ENCODE data around the gene PWWP2B. TPM values are rescaled to one million over a fixed set of nuclear protein-coding genes. Genes with fewer than 3 reads are reported as not detected.

Gene PWWP2B
- polyA plus RNA-seq, 1 experiment, result 1.1 TPM

DNA sequence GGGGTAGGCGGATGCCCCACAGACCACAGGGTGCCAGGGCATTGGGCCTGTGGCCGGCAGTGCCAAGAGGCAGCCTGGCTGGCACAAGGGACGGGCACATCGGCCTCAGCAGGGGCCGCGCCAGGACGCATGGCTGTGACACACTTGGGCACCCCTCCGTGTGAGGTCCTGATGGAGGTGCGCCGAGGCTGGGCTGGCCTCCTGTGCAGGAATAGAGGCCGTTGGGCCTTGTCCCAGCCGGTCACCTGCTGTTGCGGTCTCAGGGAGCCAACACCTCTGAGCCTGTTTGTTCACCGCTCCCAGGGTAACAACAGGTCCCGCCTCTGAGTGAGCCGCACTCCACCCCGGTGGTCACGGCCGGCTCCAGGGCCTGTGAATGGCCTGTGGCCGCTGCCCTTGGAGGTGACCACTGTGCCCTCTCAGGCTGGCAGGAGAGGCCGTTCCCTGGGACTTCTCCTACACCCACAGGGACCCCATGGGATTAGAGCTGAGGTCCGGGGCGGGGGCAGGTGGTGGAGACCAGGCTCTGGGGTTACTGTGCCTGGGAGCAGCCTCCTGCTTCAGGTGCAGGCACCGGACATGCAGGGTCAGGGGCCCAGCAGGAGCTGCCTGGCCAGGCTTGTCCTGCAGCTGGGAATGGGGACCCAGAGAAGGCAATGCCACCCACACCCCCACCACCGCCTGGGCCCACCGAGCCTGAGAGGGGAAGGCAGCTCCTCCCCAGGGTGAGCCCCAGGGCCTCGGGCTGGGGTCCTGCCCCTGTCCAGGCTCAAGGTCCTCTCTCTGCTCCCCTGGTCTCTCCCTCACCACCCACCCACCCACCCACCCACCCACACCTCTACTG, 12.0 kb downstream of the PWWP2B start:
- Histone ChIP-seq H3K27me3 (ENCODE audit: control insufficient read depth, insufficient read depth, low read length) (no peaks in the 10 kb centered on the region), H3K27ac (ENCODE audit: low read depth, low read length) (no peak overlapping the region), H3K4me3 (ENCODE audit: low read depth, low read length) (no peak overlapping the region), H3K9me3 (ENCODE audit: control insufficient read depth, insufficient read depth, low read length) (no peaks in the 10 kb centered on the region; the same call in 1 of the 2 replicates)
- no peak for TF ChIP-seq CTCF (IDR thresholded peaks at IDR 0.05; ENCODE audit: low read depth, low read length)
- DNase-seq (ENCODE audit: low read depth, low spot score), result no peak
- ChIA-PET POLR2A (no interaction called here), CTCF (interaction anchor here (1.4 kb wide), 1 partner anchor 45 kb away, joined by 3 read pairs; no protein-coding TSS in a partner anchor)

DNA sequence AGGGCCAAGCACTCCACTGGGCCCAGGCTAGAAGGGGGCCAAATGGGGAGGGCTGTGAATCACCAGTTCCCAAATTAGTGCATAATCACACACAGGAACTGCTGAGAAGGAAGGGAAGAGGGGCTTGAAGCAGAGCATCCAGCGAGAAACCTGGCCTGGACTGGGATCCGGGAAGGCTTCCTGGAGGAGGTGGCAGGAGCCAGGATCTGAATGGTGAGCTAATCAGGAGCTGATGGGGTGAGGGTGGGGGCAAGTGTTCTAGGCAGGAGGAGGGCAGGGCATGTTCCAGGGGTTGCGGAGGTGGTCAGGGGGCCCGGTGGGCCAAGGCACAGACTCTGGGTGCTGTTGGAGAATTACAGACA, 12.6 kb downstream of the PWWP2B start:
- ChIA-PET CTCF (interaction anchor here (1.0 kb wide), 1 partner anchor 186 kb away, joined by 3 read pairs; no protein-coding TSS in a partner anchor), POLR2A (no interaction called here)
- H3K27me3 ChIP-seq (ENCODE audit: control insufficient read depth, insufficient read depth, low read length), result no peaks in the 10 kb centered on the region
- H3K9me3 ChIP-seq (ENCODE audit: control insufficient read depth, insufficient read depth, low read length), result no peaks in the 10 kb centered on the region; the same call in 1 of the 2 replicates
- TF ChIP-seq CTCF (IDR thresholded peaks at IDR 0.05; ENCODE audit: low read depth, low read length), result no peak
- DNase-seq (ENCODE audit: low read depth, low spot score), result no peak
- no peak overlapping the region for H3K4me3 ChIP-seq (ENCODE audit: low read depth, low read length)
- no peak overlapping the region for H3K27ac ChIP-seq (ENCODE audit: low read depth, low read length)

DNA sequence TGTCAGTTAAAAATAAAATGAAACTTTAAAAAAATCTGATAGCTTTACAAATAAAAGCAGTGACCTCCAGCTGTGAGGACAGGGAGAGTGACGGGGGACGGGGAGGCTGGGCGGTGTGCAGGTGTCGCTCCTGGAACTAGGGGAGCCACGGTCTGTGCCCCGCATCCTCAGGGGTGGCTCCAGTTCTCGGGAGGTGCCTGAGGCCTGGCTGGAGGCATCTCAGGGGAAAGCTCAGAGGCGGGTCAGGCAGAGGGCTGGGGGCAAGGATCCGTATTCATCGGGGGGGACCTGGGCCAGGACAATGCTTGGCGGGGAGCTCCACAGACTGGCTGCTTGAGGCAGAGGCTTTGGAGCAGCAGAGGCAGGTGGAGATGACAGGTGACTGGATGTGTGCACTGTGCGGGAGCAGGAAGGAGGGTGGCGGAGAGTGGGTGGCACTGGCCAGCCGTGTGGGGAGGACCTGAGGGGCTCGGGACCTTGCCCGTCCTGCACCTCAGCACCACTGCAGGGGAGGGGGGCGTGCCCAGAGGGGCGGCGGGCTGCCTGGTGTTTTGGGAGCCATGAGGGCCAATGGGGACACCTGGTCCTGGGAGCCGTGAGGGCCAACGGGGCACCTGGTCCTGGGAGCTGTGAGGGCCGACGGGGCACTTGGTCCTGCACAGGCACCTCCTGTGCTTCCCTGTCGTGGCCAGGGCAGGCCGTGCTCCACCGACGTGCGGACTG, 13.2 kb downstream of the PWWP2B start:
- H3K27me3 ChIP-seq (ENCODE audit: control insufficient read depth, insufficient read depth, low read length), result no peaks in the 10 kb centered on the region
- DNase-seq (ENCODE audit: low read depth, low spot score), result no peak
- ChIA-PET CTCF (interaction anchor here (1.0 kb wide), 1 partner anchor 186 kb away, joined by 3 read pairs; no protein-coding TSS in a partner anchor), POLR2A (no interaction called here)
- TF ChIP-seq CTCF (IDR thresholded peaks at IDR 0.05; ENCODE audit: low read depth, low read length), result no peak
- no peaks in the 10 kb centered on the region; the same call in 1 of the 2 replicates for H3K9me3 ChIP-seq (ENCODE audit: control insufficient read depth, insufficient read depth, low read length)
- no peak overlapping the region for H3K4me3 ChIP-seq (ENCODE audit: low read depth, low read length)
- no peak overlapping the region for H3K27ac ChIP-seq (ENCODE audit: low read depth, low read length)

DNA sequence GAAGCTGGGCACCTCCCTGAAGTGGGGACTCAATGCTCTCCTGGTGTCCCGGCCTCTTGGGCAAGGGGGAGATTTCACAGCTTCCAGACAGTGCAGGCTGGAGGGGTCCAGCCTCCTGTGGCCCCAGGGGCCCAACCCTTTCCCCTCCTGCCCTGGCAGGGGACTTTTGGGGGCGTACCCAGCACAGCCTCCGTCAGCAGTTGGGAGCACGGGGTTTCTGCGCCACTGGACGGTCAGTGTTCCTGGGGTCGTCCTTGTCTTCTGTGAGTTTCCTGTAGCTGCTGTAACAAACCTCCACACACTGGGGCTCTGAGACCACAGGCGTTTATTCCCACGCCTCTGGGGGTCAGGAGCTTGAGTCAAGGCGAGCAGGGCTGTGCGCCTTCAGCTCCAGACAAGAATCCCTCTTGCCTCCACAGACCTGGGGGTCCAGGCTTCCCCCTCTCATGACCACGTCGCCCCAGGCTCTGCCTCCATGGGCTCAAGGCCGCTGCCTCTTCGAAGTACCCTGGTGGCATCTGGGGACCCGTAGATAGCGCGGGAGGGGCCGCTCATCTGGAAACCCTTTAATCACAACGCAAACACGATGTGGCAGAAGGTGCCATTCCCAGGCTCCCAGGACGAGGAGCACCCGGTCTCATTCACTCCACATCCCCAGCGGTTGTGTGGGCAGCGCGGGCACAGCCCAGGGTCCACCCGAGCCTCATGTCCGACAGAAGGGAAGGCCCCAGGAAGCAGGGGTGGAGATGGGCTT, 14.0 kb downstream of the PWWP2B start:
- no peak for DNase-seq (ENCODE audit: low read depth, low spot score)
- CTCF ChIA-PET, result interaction anchor here (1.0 kb wide), 1 partner anchor 187 kb away, joined by 3 read pairs; no protein-coding TSS in a partner anchor
- Histone ChIP-seq H3K9me3 (ENCODE audit: control insufficient read depth, insufficient read depth, low read length) (no peaks in the 10 kb centered on the region; the same call in 1 of the 2 replicates), H3K27ac (ENCODE audit: low read depth, low read length) (no peak overlapping the region), H3K4me3 (ENCODE audit: low read depth, low read length) (no peak overlapping the region), H3K27me3 (ENCODE audit: control insufficient read depth, insufficient read depth, low read length) (no peaks in the 10 kb centered on the region)
- POLR2A ChIA-PET, result no interaction called here
- TF ChIP-seq CTCF (IDR thresholded peaks at IDR 0.05; ENCODE audit: low read depth, low read length), result no peak
